Measurements from ENCODE around the gene SYT7.
A peak's percentile ranks its signal among the peaks of the same experiment; 100 is the strongest.
"Not testable (repeated sequence)": the region's sequence is repeated elsewhere in the genome, so short reads cannot be mapped to it uniquely, and the experiment has no call there.

Gene SYT7

DNA sequence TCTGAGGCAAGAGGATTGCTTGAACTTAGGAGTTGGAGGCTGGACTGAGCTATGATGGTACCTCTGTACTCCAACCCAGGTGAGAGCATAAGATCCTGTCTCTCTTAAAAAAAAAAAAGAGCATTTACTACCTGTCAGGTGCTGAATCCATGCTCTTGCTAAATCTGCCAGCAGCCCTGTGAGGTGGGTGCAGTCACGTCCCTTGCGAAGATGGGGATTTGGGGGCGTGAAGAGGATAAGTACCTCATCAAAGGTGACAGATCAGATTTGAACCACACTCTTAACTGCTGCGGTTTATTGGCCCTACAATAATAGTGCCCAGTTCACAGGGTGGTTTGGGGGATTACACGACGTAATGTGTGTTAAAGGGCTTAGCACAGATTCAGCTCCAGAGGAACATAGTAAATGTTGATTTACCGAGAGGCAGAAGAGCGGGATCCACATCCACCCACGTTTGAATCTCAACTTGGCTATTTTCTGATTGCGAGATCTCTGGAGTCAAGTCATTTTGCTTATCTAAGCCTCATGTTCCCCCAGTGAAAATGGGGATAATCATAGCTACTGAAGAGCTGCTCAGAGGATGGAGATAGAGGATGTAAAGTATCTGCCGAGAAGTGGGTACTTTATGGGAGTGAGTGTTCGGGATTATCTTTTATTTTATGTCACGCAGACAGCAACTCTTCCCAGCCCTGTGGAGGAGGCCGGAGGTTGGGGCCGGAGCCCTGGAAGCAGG is 100.4 kb downstream of the SYT7 start:
- DNase-seq (ENCODE audit: low read depth), result no peak
- no peak overlapping the region for H3K4me3 ChIP-seq (ENCODE audit: low read depth, low read length)
- TF ChIP-seq MYC (IDR thresholded peaks at IDR 0.05; ENCODE audit: low read depth, low read length) (no peak), POLR2A (IDR thresholded peaks at IDR 0.05; ENCODE audit: extremely low read depth, insufficient read length) (no peak)
- TF ChIP-seq, protein P1, sequence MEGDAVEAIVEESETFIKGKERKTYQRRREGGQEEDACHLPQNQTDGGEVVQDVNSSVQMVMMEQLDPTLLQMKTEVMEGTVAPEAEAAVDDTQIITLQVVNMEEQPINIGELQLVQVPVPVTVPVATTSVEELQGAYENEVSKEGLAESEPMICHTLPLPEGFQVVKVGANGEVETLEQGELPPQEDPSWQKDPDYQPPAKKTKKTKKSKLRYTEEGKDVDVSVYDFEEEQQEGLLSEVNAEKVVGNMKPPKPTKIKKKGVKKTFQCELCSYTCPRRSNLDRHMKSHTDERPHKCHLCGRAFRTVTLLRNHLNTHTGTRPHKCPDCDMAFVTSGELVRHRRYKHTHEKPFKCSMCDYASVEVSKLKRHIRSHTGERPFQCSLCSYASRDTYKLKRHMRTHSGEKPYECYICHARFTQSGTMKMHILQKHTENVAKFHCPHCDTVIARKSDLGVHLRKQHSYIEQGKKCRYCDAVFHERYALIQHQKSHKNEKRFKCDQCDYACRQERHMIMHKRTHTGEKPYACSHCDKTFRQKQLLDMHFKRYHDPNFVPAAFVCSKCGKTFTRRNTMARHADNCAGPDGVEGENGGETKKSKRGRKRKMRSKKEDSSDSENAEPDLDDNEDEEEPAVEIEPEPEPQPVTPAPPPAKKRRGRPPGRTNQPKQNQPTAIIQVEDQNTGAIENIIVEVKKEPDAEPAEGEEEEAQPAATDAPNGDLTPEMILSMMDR (IDR thresholded peaks at IDR 0.05; ENCODE audit: low read depth, low read length), result no peak
- TF ChIP-seq, protein P2, sequence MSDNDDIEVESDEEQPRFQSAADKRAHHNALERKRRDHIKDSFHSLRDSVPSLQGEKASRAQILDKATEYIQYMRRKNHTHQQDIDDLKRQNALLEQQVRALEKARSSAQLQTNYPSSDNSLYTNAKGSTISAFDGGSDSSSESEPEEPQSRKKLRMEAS (IDR thresholded peaks at IDR 0.05; ENCODE audit: low read depth, low read length), result no peak

DNA sequence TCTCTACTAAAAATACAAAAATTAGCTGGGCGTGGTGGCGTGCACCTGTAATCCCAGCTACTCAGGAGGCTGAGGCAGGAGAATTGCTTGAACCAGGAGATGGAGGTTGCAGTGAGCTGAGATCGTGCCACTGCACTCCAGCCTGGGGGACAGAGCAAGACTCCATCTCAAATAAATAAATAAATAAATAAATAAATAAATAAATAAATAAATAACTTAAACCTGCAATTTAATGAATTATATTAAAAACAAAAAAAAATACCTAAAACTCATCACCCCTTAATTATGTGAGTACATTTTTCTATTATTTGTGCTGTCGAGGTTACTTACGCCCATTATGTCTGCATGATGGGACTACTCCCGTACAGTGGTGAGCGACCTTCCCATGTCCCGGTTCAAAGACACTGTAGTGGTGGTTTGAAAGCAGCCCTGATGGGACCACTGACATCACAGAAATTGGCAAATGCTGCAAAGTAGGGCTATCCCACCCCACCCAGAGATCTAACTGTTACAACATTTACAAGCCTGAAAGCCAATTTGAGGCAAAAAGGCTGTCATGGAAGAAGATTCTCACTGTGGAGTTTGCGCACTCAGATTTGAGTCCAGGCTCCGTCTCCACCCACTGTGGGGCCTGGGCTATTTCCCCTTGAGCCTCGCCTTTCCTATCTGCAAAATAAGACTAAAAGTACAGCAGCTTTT is 101.4 kb downstream of the SYT7 start:
- not testable (repeated sequence) for DNase-seq (ENCODE audit: low read depth); H3K4me3 ChIP-seq (ENCODE audit: low read depth, low read length)

DNA sequence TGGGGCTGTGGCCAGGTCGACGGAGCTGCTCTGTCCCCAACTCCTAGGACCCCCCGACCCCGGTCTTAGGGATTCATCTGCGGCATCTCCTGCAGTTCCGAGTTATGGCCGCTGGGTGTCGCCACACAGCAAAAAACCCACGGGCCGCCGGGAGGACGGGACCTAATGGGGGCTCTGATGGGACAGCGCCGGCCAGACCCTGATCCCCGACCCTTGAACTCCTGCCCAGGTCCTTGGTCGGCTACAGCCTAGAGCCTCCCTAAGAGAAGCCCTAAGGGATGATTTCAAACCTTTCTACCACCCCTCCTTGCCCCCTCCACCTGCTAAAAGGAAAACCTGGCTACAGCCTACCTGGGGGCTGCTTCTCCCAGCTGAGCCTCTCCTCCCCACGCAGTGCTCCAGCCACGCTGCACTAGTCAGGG is 103.1 kb downstream of the SYT7 start:
- TF ChIP-seq, protein P1 (IDR thresholded peaks at IDR 0.05; ENCODE audit: low read depth, low read length), result peak; percentile 89
- TF ChIP-seq POLR2A (IDR thresholded peaks at IDR 0.05; ENCODE audit: extremely low read depth, insufficient read length), result no peak
- no peak overlapping the region for H3K4me3 ChIP-seq (ENCODE audit: low read depth, low read length)
- DNase-seq (ENCODE audit: low read depth), result peak; percentile 56

DNA sequence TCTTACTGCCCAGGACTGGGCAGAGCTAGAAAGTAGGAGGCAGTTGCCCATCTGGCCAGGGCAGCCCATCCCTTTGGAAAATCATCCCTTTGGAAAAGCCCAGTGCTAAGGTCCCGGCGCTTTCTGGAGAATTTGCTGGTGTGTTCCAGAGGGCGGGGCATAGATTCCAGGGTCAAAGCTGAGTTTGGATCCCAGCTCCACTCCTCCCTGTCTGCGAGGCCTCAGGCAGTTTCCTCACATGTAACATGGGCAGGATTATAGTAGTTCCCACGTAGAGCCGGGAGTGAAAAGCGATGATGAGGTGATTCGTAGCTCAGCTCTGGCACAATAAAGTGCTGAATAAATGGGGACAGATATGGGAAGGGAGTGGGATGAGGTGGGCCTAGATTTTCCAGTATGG is 103.8 kb downstream of the SYT7 start:
- no peak overlapping the region for H3K4me3 ChIP-seq (ENCODE audit: low read depth, low read length)
- no peak for DNase-seq (ENCODE audit: low read depth)
- no peak for TF ChIP-seq POLR2A (IDR thresholded peaks at IDR 0.05; ENCODE audit: extremely low read depth, insufficient read length)

DNA sequence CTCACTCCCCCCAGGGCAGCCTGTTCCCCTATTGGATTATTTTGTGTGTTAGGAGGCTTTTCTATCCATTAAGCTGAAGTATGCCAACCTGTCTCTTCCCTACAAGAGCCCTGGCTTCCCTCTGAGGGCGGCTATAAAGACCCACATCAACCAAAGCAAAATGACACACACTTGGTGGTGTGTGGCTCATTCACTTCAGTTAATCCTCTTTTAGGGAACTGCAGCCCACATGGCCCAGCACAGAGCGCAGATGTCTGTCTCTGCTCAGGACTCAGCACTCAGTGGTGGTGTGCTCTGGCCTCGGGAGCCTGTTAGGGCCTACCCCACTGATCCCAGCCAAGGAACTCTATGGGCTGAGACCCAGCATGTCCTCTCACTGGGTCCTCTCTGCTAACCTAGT is 104.5 kb downstream of the SYT7 start:
- H3K4me3 ChIP-seq (ENCODE audit: low read depth, low read length), result no peak overlapping the region
- no peak for DNase-seq (ENCODE audit: low read depth)
- TF ChIP-seq, protein P2 (IDR thresholded peaks at IDR 0.05; ENCODE audit: low read depth, low read length), result no peak
- TF ChIP-seq MYC (IDR thresholded peaks at IDR 0.05; ENCODE audit: low read depth, low read length), result no peak
- no peak for TF ChIP-seq POLR2A (IDR thresholded peaks at IDR 0.05; ENCODE audit: extremely low read depth, insufficient read length)
- TF ChIP-seq, protein P1 (IDR thresholded peaks at IDR 0.05; ENCODE audit: low read depth, low read length), result no peak

DNA sequence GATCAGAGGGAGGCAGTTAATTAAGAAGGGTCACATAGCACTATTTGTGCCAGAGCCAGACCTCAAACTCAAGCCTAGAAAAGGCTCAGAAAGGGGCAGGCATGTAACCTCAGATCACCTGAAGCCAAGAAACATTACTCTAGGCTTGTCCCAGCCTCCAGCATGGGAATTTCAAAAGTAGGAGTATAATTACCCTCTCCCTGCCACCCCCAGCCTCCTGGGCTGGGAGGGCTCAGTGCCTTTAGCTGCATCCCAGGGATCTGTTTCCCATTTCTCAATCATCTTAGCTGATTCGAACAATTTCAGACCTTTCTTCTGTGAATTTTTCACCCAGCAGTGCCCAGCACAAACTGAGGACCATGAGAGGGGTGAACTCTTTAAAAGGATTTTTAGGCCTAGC is 105.4 kb downstream of the SYT7 start:
- DNase-seq (ENCODE audit: low read depth), result no peak
- no peak overlapping the region for H3K4me3 ChIP-seq (ENCODE audit: low read depth, low read length)
- TF ChIP-seq, protein P2 (IDR thresholded peaks at IDR 0.05; ENCODE audit: low read depth, low read length), result no peak
- TF ChIP-seq, protein P1 (IDR thresholded peaks at IDR 0.05; ENCODE audit: low read depth, low read length), result no peak

DNA sequence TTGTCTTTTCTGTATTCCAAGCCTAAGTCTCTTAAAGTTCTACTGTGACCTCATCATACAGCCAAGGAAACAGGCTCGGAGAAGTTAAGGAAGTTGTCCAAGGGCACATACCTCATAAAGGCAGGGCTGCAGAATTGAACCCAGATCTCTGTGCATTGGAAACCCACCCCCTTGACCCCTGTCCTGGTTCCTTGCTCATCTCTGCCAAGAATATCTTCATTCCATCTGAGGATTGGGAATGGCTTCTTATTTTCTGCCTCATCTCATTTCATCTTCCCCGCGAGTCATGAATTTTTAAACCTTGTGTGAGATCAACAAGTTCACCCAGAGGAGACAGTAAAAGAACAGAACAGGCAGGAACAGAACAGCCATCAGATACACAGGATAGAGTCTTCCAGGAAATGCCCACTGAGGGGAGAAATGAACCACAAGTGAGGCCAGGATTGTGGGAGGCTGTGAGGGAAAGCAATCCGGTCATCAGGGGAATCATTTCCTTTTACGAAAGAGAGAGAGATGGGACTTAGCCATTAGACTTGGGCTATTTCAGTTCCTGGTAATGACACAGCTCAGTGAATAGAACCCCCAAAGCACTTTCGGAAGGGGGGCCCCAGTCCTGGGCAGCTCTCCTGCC is 106.7 kb downstream of the SYT7 start:
- H3K4me3 ChIP-seq (ENCODE audit: low read depth, low read length), result no peak overlapping the region
- no peak for DNase-seq (ENCODE audit: low read depth)
- TF ChIP-seq MYC (IDR thresholded peaks at IDR 0.05; ENCODE audit: low read depth, low read length) (no peak), POLR2A (IDR thresholded peaks at IDR 0.05; ENCODE audit: extremely low read depth, insufficient read length) (no peak)
- TF ChIP-seq, protein P2 (IDR thresholded peaks at IDR 0.05; ENCODE audit: low read depth, low read length), result no peak
- TF ChIP-seq, protein P1 (IDR thresholded peaks at IDR 0.05; ENCODE audit: low read depth, low read length), result no peak

All from NB4 (cell line).